Neural progenitor cell (in vitro differentiated cells): Measurements from ENCODE around the gene IWS1. TPM values are rescaled to one million over a fixed set of nuclear protein-coding genes. Genes with fewer than 3 reads are reported as not detected.

Experiments
- DNase-seq: peaks from one replicate; pipeline ENCODE4 v3.0.0-alpha.2; 2016; ENCODE audit warnings: low spot score
- H2AFZ ChIP-seq: fragments of 200-600 bp; sonication (generic); replicated peaks from 2 replicates; pipeline ENCODE4 v1.6.1; 2016; ENCODE audit warnings: antibody characterized with exemption
- H3F3A ChIP-seq: fragments of 200-600 bp; sonication (generic); 2 replicates; pipeline ENCODE4 v1.6.1; 2016; ENCODE audit warnings: antibody characterized with exemption, low read depth
- H3K27ac ChIP-seq: fragments of 200-600 bp; sonication (generic); 2 replicates; pipeline ENCODE4 v1.5.1; 2016; ENCODE audit warnings: mild to moderate bottlenecking
- H3K27me3 ChIP-seq: fragments of 200-600 bp; sonication (generic); 2 replicates; pipeline ENCODE4 v1.6.1; 2016; ENCODE audit warnings: mild to moderate bottlenecking, moderate library complexity
- H3K36me3 ChIP-seq: fragments of 200-600 bp; sonication (generic); 2 replicates; pipeline ENCODE4 v1.5.1; 2016
- H3K4me1 ChIP-seq: fragments of 200-600 bp; sonication (generic); 2 replicates; pipeline ENCODE4 v1.6.1; 2016; ENCODE audit warnings: mixed run types
- H3K4me2 ChIP-seq: fragments of 200-600 bp; sonication (generic); 2 replicates; pipeline ENCODE4 v1.6.1; 2016
- H3K4me3 ChIP-seq: fragments of 200-600 bp; sonication (generic); 2 replicates; pipeline ENCODE4 v1.5.1; 2016
- H3K79me2 ChIP-seq: fragments of 200-600 bp; sonication (generic); 2 replicates; pipeline ENCODE4 v1.6.1; 2016; ENCODE audit warnings: low read depth
- H3K9ac ChIP-seq: fragments of 200-600 bp; sonication (generic); 2 replicates; pipeline ENCODE4 v1.6.1; 2016
- H3K9me3 ChIP-seq: fragments of 200-600 bp; sonication (generic); 2 replicates; pipeline ENCODE4 v1.5.1; 2016; ENCODE audit warnings: low read depth
- H4K20me1 ChIP-seq: fragments of 200-600 bp; sonication (generic); 2 replicates; pipeline ENCODE4 v1.6.1; 2016; ENCODE audit warnings: low read depth
- H3K27ac Mint-ChIP-seq: 3 replicates; pipeline ENCODE4 v1.8.0; 2021; ENCODE audit warnings: mixed read lengths
- H3K27me3 Mint-ChIP-seq: 2 replicates; pipeline ENCODE4 v1.8.0; 2022; ENCODE audit warnings: low read depth, mild to moderate bottlenecking, inconsistent platforms, moderate library complexity, mixed read lengths; ENCODE audit not compliant: insufficient read depth
- H3K36me3 Mint-ChIP-seq: 3 replicates; pipeline ENCODE4 v1.8.0; 2021; ENCODE audit warnings: mixed read lengths
- H3K4me1 Mint-ChIP-seq: 3 replicates; pipeline ENCODE4 v1.8.0; 2021; ENCODE audit warnings: mixed read lengths
- H3K4me3 Mint-ChIP-seq: 3 replicates; pipeline ENCODE4 v1.8.0; 2021; ENCODE audit warnings: mild to moderate bottlenecking, moderate library complexity, mixed read lengths
- H3K9me3 Mint-ChIP-seq: 3 replicates; pipeline ENCODE4 v1.8.0; 2020; ENCODE audit warnings: mixed read lengths
- CTCF ChIP-seq: fragments of 200-600 bp; sonication (generic); IDR thresholded peaks from 2 replicates; pipeline ENCODE4 v1.5.1; 2017; ENCODE audit warnings: antibody characterized with exemption, mild to moderate bottlenecking
- EZH2 ChIP-seq: fragments of 200-600 bp; sonication (generic); IDR thresholded peaks from 2 replicates; pipeline ENCODE4 v1.6.1; 2017; ENCODE audit warnings: antibody characterized with exemption, mild to moderate bottlenecking, moderate library complexity
- EZH2phosphoT487 ChIP-seq: fragments of 200-600 bp; sonication (generic); IDR thresholded peaks from 2 replicates; pipeline ENCODE4 v1.6.1; 2017; ENCODE audit warnings: antibody characterized with exemption
- total RNA-seq: library from RNA; depleted of rRNA; stranded (reverse); fragments of >200 nt; gene quantifications from 2 replicates; pipeline ENCODE4 v1.2.3, GENCODE V29; 2015; ENCODE audit warnings: low replicate concordance

Gene IWS1
- total RNA-seq, 1 donor from 2014 or later, result 115 TPM

- no peaks in the 10 kb centered on the region for H3K4me1 Mint-ChIP-seq
- H3K9me3 Mint-ChIP-seq, result peaks cover 3% of the 10 kb centered on the region
- H3K27me3 ChIP-seq, result no peaks in the 10 kb centered on the region
- no peak overlapping the region for H3K4me3 ChIP-seq
- H3K4me3 Mint-ChIP-seq, result no peak overlapping the region
- H3K36me3 Mint-ChIP-seq, result no peaks in the 10 kb centered on the region
- H3K27me3 Mint-ChIP-seq, result peaks cover 6% of the 10 kb centered on the region
- TF ChIP-seq EZH2 (no peak), CTCF (no peak), EZH2phosphoT487 (no peak)
- H2AFZ ChIP-seq, result no peak overlapping the region
- H3K79me2 ChIP-seq, result no peaks in the 10 kb centered on the region
- no peak overlapping the region for H3K4me2 ChIP-seq
- no peaks in the 10 kb centered on the region for H4K20me1 ChIP-seq
- H3K27ac Mint-ChIP-seq, result no peak overlapping the region
- no peaks in the 10 kb centered on the region for H3K36me3 ChIP-seq
- H3K27ac ChIP-seq, result no peak overlapping the region
- no peaks in the 10 kb centered on the region for H3F3A ChIP-seq
- H3K9me3 ChIP-seq, result no peaks in the 10 kb centered on the region
- H3K4me1 ChIP-seq, result no peaks in the 10 kb centered on the region
- no peak for DNase-seq
- no peak overlapping the region for H3K9ac ChIP-seq
These were observed 33.2 kb upstream of the IWS1 start for GRCh38 chr2:127559454-127559853.

- H3K9ac ChIP-seq, result no peak overlapping the region
- no peaks in the 10 kb centered on the region for H3K27me3 ChIP-seq
- H3F3A ChIP-seq, result no peaks in the 10 kb centered on the region
- no peak overlapping the region for H3K27ac Mint-ChIP-seq
- TF ChIP-seq EZH2phosphoT487, result no peak
- TF ChIP-seq EZH2, result no peak
- TF ChIP-seq CTCF, result no peak
- no peak overlapping the region for H2AFZ ChIP-seq
- no peak overlapping the region for H3K4me3 ChIP-seq
- H3K36me3 Mint-ChIP-seq, result no peaks in the 10 kb centered on the region
- H3K27me3 Mint-ChIP-seq, result peaks cover 6% of the 10 kb centered on the region
- peaks cover 3% of the 10 kb centered on the region for H3K9me3 Mint-ChIP-seq
- H3K36me3 ChIP-seq, result no peaks in the 10 kb centered on the region
- no peak overlapping the region for H3K4me2 ChIP-seq
- no peak overlapping the region for H3K4me3 Mint-ChIP-seq
- H3K4me1 Mint-ChIP-seq, result no peaks in the 10 kb centered on the region
- H4K20me1 ChIP-seq, result no peaks in the 10 kb centered on the region
- no peak overlapping the region for H3K27ac ChIP-seq
- no peaks in the 10 kb centered on the region for H3K4me1 ChIP-seq
- H3K9me3 ChIP-seq, result no peaks in the 10 kb centered on the region
- DNase-seq, result no peak
- no peaks in the 10 kb centered on the region for H3K79me2 ChIP-seq
These were observed 32.6 kb upstream of the IWS1 start for GRCh38 chr2:127558911-127559310.

- no peak overlapping the region for H3K4me3 Mint-ChIP-seq
- H3K4me1 Mint-ChIP-seq, result no peaks in the 10 kb centered on the region
- no peak overlapping the region for H2AFZ ChIP-seq
- no peak overlapping the region for H3K4me3 ChIP-seq
- no peak overlapping the region for H3K4me2 ChIP-seq
- H3K27me3 Mint-ChIP-seq, result peaks cover 8% of the 10 kb centered on the region
- TF ChIP-seq EZH2, result no peak
- no peak for TF ChIP-seq CTCF
- no peak for TF ChIP-seq EZH2phosphoT487
- peaks cover 4% of the 10 kb centered on the region for H3K27me3 ChIP-seq
- no peaks in the 10 kb centered on the region for H3F3A ChIP-seq
- DNase-seq, result no peak
- peaks cover 3% of the 10 kb centered on the region for H3K9me3 Mint-ChIP-seq
- no peaks in the 10 kb centered on the region for H3K4me1 ChIP-seq
- no peaks in the 10 kb centered on the region for H3K79me2 ChIP-seq
- H3K9ac ChIP-seq, result no peak overlapping the region
- H3K27ac ChIP-seq, result no peak overlapping the region
- no peak overlapping the region for H3K27ac Mint-ChIP-seq
- H3K9me3 ChIP-seq, result no peaks in the 10 kb centered on the region
- no peaks in the 10 kb centered on the region for H3K36me3 Mint-ChIP-seq
- H4K20me1 ChIP-seq, result no peaks in the 10 kb centered on the region
- no peaks in the 10 kb centered on the region for H3K36me3 ChIP-seq
These were observed 26.6 kb upstream of the IWS1 start for GRCh38 chr2:127552846-127553245.

- Histone ChIP-seq H3K4me3 (no peak overlapping the region), H3K27ac (no peak overlapping the region), H3K79me2 (no peaks in the 10 kb centered on the region), H3F3A (no peaks in the 10 kb centered on the region), H4K20me1 (no peaks in the 10 kb centered on the region), H2AFZ (no peak overlapping the region), H3K4me1 (no peaks in the 10 kb centered on the region), H3K9ac (no peak overlapping the region), H3K4me2 (no peak overlapping the region), H3K36me3 (no peaks in the 10 kb centered on the region), H3K27me3 (peaks cover 9% of the 10 kb centered on the region), H3K9me3 (no peaks in the 10 kb centered on the region)
- no peak for DNase-seq
- H3K27me3 Mint-ChIP-seq, result peaks cover 9% of the 10 kb centered on the region
- H3K27ac Mint-ChIP-seq, result no peak overlapping the region
- no peak for TF ChIP-seq EZH2
- TF ChIP-seq CTCF, result no peak
- no peak for TF ChIP-seq EZH2phosphoT487
- no peak overlapping the region for H3K4me3 Mint-ChIP-seq
- no peaks in the 10 kb centered on the region for H3K4me1 Mint-ChIP-seq
- no peaks in the 10 kb centered on the region for H3K36me3 Mint-ChIP-seq
- H3K9me3 Mint-ChIP-seq, result peaks cover 3% of the 10 kb centered on the region
These were observed 26.0 kb upstream of the IWS1 start for GRCh38 chr2:127552336-127552735.
